Measurements from ENCODE around the gene CAMKMT.

GRCh38 chr2:44822174-44822573 lies 460.4 kb downstream of the CAMKMT start:
- TF ChIP-seq CTCF (conservative IDR thresholded peaks at IDR 0.05; ENCODE audit: low read depth in 2 of 2) (no peak), CREB1 (CRISPR knock-in tag; IDR thresholded peaks at IDR 0.05; ENCODE audit: low read depth) (no peak), REST (IDR thresholded peaks at IDR 0.05; ENCODE audit: unreplicated experiment) (no peak), ZNF114 (CRISPR knock-in tag; IDR thresholded peaks at IDR 0.05) (no peak), POLR2AphosphoS5 (IDR thresholded peaks at IDR 0.05; ENCODE audit: low read depth) (no peak), EZH2phosphoT487 (IDR thresholded peaks at IDR 0.05; ENCODE audit: unreplicated experiment) (no peak), ZNF462 (CRISPR knock-in tag; IDR thresholded peaks at IDR 0.05) (no peak), EZH2 (IDR thresholded peaks at IDR 0.05; ENCODE audit: low read depth, unreplicated experiment) (no peak), JUNB (IDR thresholded peaks at IDR 0.05; ENCODE audit: unreplicated experiment) (no peak)

Data from GM23338 (cell line).